Bronchial epithelial cell (primary cell): Measurements from ENCODE around the gene AS3MT. TPM values are rescaled to one million over a fixed set of nuclear protein-coding genes. Genes with fewer than 3 reads are reported as not detected.
"Not testable (repeated sequence)": the region's sequence is repeated elsewhere in the genome, so short reads cannot be mapped to it uniquely, and the experiment has no call there.

ENCODE experiments used
- DNase-seq: peaks from one replicate; pipeline ENCODE4 v3.0.0-alpha.2; 2010; ENCODE audit warnings: low read depth
- FAIRE-seq: peaks from 2 replicates; lab custom pipeline; 2011; peaks lifted over from hg19 to GRCh38; lab: Jason Lieb, UNC
- H3K27me3 ChIP-seq: 2 replicates; pipeline ENCODE4 v1.5.1; 2011; ENCODE audit warnings: low read length; ENCODE audit not compliant: control insufficient read depth, insufficient read depth
- H3K36me3 ChIP-seq: 2 replicates; pipeline ENCODE4 v1.5.1; 2011; ENCODE audit warnings: low read length; ENCODE audit not compliant: control insufficient read depth, insufficient read depth
- H3K4me3 ChIP-seq: 2 replicates; pipeline ENCODE4 v1.5.1; 2011; ENCODE audit warnings: mild to moderate bottlenecking, low read depth, low read length, control low read depth
- CTCF ChIP-seq: IDR thresholded peaks from 2 replicates; pipeline ENCODE4 v1.5.1; 2011; ENCODE audit warnings: mild to moderate bottlenecking, moderate library complexity, low read length, control low read depth, inconsistent platforms; ENCODE audit not compliant: insufficient read depth, severe bottlenecking
- total RNA-seq: library from RNA; depleted of rRNA; stranded (reverse); fragments of >200 nt; gene quantifications from 2 replicates; pipeline ENCODE4 v1.2.1, GENCODE V29; 2014

The AS3MT gene
- total RNA-seq, 1 donor from 2014 or later = 2.1 TPM

- Histone ChIP-seq H3K36me3 (no peaks in the 10 kb centered on the region), H3K27me3 (peaks cover 7% of the 10 kb centered on the region), H3K4me3 (no peak overlapping the region)
- DNase-seq (no peak), FAIRE-seq (no peak)
- TF ChIP-seq CTCF = no peak
These were observed 54.3 kb downstream of the AS3MT start for GRCh38 chr10:102923601-102924000.

- no peak for DNase-seq
- no peak for FAIRE-seq
These were observed 57.6 kb downstream of the AS3MT start for GRCh38 chr10:102926842-102927241.

GRCh38 chr10:102927311-102928010 lies 58.2 kb downstream of the AS3MT start:
- FAIRE-seq = peak; percentile 52
- DNase-seq = no peak
- Histone ChIP-seq H3K27me3 (no peaks in the 10 kb centered on the region), H3K36me3 (no peaks in the 10 kb centered on the region), H3K4me3 (no peak overlapping the region)
- TF ChIP-seq CTCF = no peak

More at GRCh38 chr10:102926842-102927241, 57.6 kb downstream of the AS3MT start:
- Histone ChIP-seq H3K27me3 (no peaks in the 10 kb centered on the region), H3K4me3 (no peak overlapping the region), H3K36me3 (no peaks in the 10 kb centered on the region)
- no peak for TF ChIP-seq CTCF

- H3K27me3 ChIP-seq, H3K4me3 ChIP-seq, H3K36me3 ChIP-seq, DNase-seq, FAIRE-seq: not testable (repeated sequence)
These were observed 59.2 kb downstream of the AS3MT start for GRCh38 chr10:102928442-102928841.

- no peak for FAIRE-seq
- DNase-seq = no peak
- Histone ChIP-seq H3K27me3 (no peaks in the 10 kb centered on the region), H3K36me3 (no peaks in the 10 kb centered on the region), H3K4me3 (no peak overlapping the region)
- TF ChIP-seq CTCF = no peak
These were observed 61.5 kb downstream of the AS3MT start for GRCh38 chr10:102930720-102931119.

- TF ChIP-seq CTCF = no peak
- DNase-seq = no peak
- H3K27me3 ChIP-seq = no peaks in the 10 kb centered on the region
- no peak overlapping the region for H3K4me3 ChIP-seq
- H3K36me3 ChIP-seq = no peaks in the 10 kb centered on the region
- FAIRE-seq = no peak
These were observed 62.4 kb downstream of the AS3MT start for GRCh38 chr10:102931643-102932042.
